KMS-11 (cell line): Measurements from ENCODE around the gene G2E3.

ENCODE experiments used
- H2AFZ ChIP-seq: fragments of 200-600 bp; sonication (generic); 2 replicates; pipeline ENCODE4 v1.6.1; 2016; ENCODE audit warnings: antibody characterized with exemption, mixed run types, low read depth
- H3K27ac ChIP-seq: fragments of 200-600 bp; sonication (generic); 2 replicates; pipeline ENCODE4 v1.6.1; 2016; ENCODE audit warnings: mild to moderate bottlenecking, mixed run types
- H3K27me3 ChIP-seq: fragments of 200-600 bp; sonication (generic); 2 replicates; pipeline ENCODE4 v1.6.1; 2017; ENCODE audit warnings: mild to moderate bottlenecking, low read depth, mixed run types, moderate library complexity; ENCODE audit not compliant: insufficient read depth
- H3K36me3 ChIP-seq: fragments of 200-600 bp; sonication (generic); 2 replicates; pipeline ENCODE4 v1.6.1; 2017; ENCODE audit warnings: mild to moderate bottlenecking, mixed run types; ENCODE audit not compliant: insufficient read depth
- H3K4me1 ChIP-seq: fragments of 200-600 bp; sonication (generic); 2 replicates; pipeline ENCODE4 v1.6.1; 2016; ENCODE audit warnings: mild to moderate bottlenecking, low read depth, mixed run types; ENCODE audit not compliant: poor library complexity, severe bottlenecking
- H3K4me2 ChIP-seq: fragments of 200-600 bp; sonication (generic); 2 replicates; pipeline ENCODE4 v1.7.0; 2016; ENCODE audit warnings: mild to moderate bottlenecking, mixed run types
- H3K4me3 ChIP-seq: fragments of 200-600 bp; sonication (generic); IDR thresholded peaks from 2 replicates; pipeline ENCODE4 v1.6.1; 2017; ENCODE audit warnings: low read depth, low read length, mixed read lengths; ENCODE audit not compliant: insufficient read depth
- H3K79me2 ChIP-seq: fragments of 200-600 bp; sonication (generic); 2 replicates; pipeline ENCODE4 v1.6.1; 2016; ENCODE audit warnings: low read depth, mixed run types; ENCODE audit not compliant: insufficient read depth
- H3K9ac ChIP-seq: fragments of 200-600 bp; sonication (generic); 2 replicates; pipeline ENCODE4 v1.6.1; 2016; ENCODE audit warnings: mild to moderate bottlenecking, mixed run types
- H4K20me1 ChIP-seq: fragments of 200-600 bp; sonication (generic); 2 replicates; pipeline ENCODE4 v1.6.1; 2016; ENCODE audit warnings: mild to moderate bottlenecking, mixed run types; ENCODE audit not compliant: insufficient read depth
- CTCF ChIP-seq: fragments of 200-600 bp; sonication (generic); conservative IDR thresholded peaks from 2 replicates; pipeline ENCODE4 v1.6.1; 2017; ENCODE audit warnings: low read depth, mild to moderate bottlenecking, antibody characterized with exemption, low read length, moderate library complexity, mixed read lengths

G2E3 gene

GRCh38 chr14:30620178-30620577 lies 61.2 kb downstream of the G2E3 start:
- H3K9ac ChIP-seq, result no peak overlapping the region
- H3K4me1 ChIP-seq, result peaks cover 34% of the 10 kb centered on the region
- no peaks in the 10 kb centered on the region for H4K20me1 ChIP-seq
- peaks cover 29% of the 10 kb centered on the region for H3K79me2 ChIP-seq
- H3K4me2 ChIP-seq, result peak overlapping the region; percentile 89
- H3K27ac ChIP-seq, result no peak overlapping the region; the same call in 1 of the 2 replicates
- H3K36me3 ChIP-seq, result no peaks in the 10 kb centered on the region
- no peak for TF ChIP-seq CTCF
- no peaks in the 10 kb centered on the region for H3K27me3 ChIP-seq
- no peak overlapping the region for H2AFZ ChIP-seq
- H3K4me3 ChIP-seq, result no peak overlapping the region

- peak overlapping the region; percentile 89 for H3K4me2 ChIP-seq
- peak overlapping the region; percentile 66 for H2AFZ ChIP-seq
- peak overlapping the region; percentile 88 for H3K27ac ChIP-seq
- H4K20me1 ChIP-seq, result 0 out of 2 replicates have a peak, but pooled peaks cover 6% of the 10 kb centered on the region
- H3K4me1 ChIP-seq, result peaks cover 34% of the 10 kb centered on the region
- no peaks in the 10 kb centered on the region for H3K36me3 ChIP-seq
- peaks cover 39% of the 10 kb centered on the region for H3K79me2 ChIP-seq
- H3K27me3 ChIP-seq, result no peaks in the 10 kb centered on the region
- no peak for TF ChIP-seq CTCF
- H3K9ac ChIP-seq, result peak overlapping the region; percentile 94; the same call in 1 of the 2 replicates
- H3K4me3 ChIP-seq, result no peak overlapping the region
These were observed 62.5 kb downstream of the G2E3 start for GRCh38 chr14:30621354-30621939.

GRCh38 chr14:30621940-30622830 lies 63.2 kb downstream of the G2E3 start, which contains the start of gene SCFD1:
SCFD1 (plus strand) TSS chr14:30622319; CDS start chr14:30622339, 20 bp downstream.
- Histone ChIP-seq H3K4me1 (peaks cover 34% of the 10 kb centered on the region), H3K36me3 (no peaks in the 10 kb centered on the region), H3K27me3 (no peaks in the 10 kb centered on the region), H3K79me2 (peaks cover 47% of the 10 kb centered on the region), H3K27ac (peak within 1 kb of the TSS; percentile 88), H3K4me2 (peak within 1 kb of the TSS; percentile 89), H3K9ac (peak within 1 kb of the TSS; percentile 94), H3K4me3 (no peak within 1 kb of the TSS), H2AFZ (peak within 1 kb of the TSS; percentile 66), H4K20me1 (0 out of 2 replicates have a peak, but pooled peaks cover 6% of the 10 kb centered on the region)
- no peak for TF ChIP-seq CTCF

GRCh38 chr14:30623412-30624131 lies 64.6 kb downstream of the G2E3 start:
- Histone ChIP-seq H3K79me2 (peaks cover 57% of the 10 kb centered on the region), H4K20me1 (0 out of 2 replicates have a peak, but pooled peaks cover 6% of the 10 kb centered on the region), H3K27me3 (no peaks in the 10 kb centered on the region), H3K4me2 (peak overlapping the region; percentile 89), H3K4me1 (peaks cover 34% of the 10 kb centered on the region), H3K27ac (no peak overlapping the region), H3K4me3 (no peak overlapping the region), H2AFZ (no peak overlapping the region), H3K9ac (no peak overlapping the region; the same call in 1 of the 2 replicates), H3K36me3 (no peaks in the 10 kb centered on the region)
- no peak for TF ChIP-seq CTCF
